Activated CD8-positive, alpha-beta memory T cell treated with anti-CD3 and anti-CD28 coated beads for 1 hour (primary cell): Measurements from ENCODE around the gene STK11IP.

Experiments
- DNase-seq, 2 donors: peaks; one replicate each; pipeline ENCODE4 v3.0.0-alpha.2; 2020; ENCODE audit warnings: low read depth in 1 of 2; ENCODE audit errors: extremely low read depth in 1 of 2

Gene STK11IP

DNA sequence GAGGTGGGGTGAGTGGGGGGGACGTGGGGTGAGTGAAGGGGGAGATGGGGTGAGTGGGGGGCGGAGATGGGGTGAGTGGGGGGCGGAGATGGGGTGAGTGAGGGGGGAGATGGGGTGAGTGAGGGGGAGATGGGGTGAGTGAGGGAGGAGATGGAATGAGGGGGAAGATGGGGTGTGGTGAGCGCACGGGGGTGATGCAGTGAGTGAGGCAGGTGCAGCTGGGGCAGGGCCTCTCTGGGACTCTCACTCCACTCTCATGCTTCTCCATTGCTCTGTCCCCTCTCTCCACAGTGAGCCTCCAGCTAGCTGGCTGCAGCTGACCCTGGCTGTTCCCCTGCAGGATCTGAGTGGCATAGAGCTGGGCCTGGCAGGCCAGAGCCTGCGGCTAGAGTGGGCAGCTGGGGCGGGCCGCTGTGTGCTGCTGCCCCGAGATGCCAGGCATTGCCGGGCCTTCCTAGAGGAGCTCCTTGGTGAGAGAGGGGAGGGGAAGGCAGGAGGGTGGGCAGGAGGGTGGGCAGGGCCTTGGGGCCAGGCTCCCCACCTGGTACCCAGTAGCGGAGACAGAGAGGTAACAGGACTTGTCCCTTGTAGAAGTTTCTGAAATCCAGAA is 15.9 kb downstream of the STK11IP start:
- DNase-seq, result no peak

DNA sequence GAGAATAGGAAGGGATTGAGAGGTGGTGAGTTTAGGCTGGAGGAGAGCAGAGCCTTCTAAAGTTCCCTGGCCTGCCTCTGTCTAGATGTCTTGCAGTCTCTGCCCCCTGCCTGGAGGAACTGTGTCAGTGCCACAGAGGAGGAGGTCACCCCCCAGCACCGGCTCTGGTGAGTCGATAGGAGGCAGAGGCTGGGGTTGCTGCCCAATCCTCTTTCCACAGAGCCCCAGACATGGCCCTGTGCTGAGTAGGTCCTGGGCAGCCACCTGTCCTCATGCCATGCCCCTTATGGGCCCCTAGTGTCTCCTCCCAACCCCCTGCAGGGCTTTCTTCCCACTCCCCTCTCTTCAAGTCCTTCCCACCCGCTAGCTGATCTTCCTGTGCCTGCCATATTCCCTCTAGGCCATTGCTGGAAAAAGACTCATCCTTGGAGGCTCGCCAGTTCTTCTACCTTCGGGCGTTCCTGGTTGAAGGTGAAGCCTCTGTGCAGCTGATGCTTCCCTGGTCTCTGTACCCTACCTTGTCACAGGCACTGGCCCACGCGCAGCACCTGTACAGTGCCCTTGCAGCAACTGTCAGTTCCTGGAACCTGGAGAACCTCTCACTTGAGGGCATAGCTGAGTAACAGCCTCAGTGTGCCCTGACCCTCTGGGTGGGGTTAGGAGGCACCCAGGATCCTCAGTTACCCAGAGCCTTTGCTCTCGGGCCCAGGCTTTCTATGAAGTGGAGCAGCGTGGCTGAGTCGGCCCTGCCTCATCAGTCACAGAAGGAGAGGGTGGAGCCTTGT is 16.6 kb downstream of the STK11IP start:
- no peak for DNase-seq

DNA sequence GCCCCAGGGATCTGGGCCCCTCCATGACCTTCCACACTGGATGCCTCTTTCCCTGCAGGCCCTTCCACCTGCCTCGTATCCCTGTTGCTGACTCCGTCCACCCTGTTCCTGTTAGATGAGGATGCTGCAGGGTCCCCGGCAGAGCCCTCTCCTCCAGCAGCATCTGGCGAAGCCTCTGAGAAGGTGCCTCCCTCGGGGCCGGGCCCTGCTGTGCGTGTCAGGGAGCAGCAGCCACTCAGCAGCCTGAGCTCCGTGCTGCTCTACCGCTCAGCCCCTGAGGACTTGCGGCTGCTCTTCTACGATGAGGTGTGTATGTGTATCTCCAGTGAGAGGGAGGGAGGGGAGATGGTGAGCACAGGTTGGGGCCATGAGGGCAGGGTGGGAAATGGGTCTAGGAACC is 17.4 kb downstream of the STK11IP start:
- no peak for DNase-seq

DNA sequence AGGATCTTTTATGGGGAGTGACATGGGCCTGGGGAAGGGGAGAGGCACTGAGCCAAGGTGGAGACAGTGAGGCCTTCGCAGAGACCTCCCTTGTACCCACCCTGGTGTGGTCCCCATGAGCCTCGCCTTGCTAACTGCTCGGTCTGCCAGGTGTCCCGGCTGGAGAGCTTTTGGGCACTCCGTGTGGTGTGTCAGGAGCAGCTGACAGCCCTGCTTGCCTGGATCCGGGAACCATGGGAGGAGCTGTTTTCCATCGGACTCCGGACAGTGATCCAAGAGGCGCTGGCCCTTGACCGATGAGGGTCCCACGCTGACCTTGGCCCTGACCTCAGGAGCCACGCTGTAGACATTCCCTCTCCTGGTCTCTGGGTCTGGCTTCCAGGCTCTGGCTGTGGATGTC is 18.2 kb downstream of the STK11IP start:
- DNase-seq, result no peak

DNA sequence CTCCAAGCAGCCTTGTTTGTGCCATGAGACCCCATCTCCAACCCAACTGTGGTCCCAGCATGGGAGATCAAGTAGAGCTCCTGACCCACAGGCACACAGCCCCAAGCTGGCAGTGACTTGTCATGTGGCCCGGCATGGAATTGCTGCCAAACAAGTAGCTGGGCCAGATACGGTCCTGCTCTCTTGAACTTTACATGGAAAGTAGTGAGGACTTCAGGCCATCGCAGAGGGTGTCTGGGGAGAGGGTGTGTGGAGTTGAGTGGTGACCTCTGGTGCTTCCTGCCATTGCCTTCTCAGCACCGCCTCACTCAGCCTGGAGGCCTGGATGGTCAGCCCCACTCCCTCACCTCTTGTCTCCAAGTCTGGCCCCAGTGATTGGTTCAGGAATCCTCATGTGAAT is 18.9 kb downstream of the STK11IP start:
- no peak for DNase-seq

DNA sequence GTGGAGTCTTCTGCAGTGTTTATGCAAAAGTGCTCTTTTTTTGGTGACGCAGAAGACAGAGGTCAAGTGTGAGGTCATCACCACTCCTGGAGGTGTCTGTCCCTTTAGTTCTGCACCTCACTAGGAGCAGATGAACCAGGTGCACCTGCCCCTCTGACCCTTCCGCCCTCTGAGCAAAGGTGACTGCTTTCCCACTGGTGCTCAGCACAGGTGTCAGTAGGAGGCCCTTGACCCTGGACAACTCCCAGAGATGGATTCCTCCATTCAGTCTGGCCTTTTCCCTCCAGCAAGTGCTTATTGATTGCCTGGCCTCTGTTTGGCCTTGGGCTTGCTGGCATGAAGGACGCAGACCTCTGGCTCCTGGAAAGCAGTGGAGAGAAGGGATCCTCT is 21.1 kb downstream of the STK11IP start:
- no peak for DNase-seq

DNA sequence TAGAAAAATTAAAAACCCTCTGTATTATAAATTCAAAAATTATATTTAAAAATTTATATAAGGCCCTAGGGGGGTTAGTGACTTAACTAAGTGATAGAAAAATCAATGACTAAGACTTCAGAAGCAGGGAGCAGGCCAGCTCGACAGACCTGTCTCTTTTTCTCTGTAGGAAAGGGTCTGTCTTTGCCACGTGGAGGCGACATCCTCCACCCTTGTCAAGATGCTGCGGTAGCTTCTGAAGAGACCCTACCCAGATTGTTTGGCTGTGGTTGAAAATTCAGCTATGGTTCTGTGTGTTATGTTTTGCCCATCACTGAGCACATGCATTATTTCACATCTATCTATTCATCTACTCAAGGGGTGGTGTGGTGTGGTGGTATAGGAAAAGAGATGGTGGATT is 21.6 kb downstream of the STK11IP start:
- no peak for DNase-seq

DNA sequence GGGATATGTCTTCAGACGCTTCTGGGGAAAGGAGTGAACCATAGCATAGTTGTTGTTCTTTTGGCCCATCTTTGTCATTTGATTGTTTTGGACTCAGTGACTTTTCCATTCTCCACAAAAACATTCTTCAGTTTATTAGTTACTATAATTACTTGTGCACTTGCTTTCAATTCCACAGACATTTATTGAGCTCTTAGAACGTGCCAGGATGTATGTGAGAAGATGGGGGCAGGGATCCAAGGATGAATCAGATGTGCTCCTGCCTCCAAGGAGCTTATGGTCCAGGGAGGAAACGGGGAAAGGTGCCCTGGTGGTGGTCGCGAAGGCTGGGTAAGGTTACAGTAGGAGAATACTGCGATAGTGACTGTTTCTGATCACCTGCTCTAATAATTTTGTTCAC is 22.9 kb downstream of the STK11IP start:
- DNase-seq, result no peak

DNA sequence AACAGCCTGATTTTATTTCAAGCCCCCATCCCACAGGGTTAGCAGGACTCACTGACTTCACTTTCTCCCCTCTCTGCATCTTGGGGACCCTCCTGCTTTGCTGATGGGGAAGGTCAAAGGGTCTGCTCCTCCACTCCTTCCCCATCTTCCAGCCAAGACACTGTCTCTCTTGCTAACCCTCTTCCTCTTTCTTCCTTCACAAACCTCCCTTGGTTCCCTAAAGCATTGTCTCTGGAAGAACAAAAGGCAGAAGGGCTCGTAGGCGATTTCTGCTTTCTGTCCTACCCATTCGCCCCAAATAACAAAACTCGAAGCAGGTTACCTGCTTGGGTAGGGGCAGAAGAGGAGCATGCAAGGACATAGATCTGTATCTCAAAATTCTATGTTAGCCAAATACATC is 24.3 kb downstream of the STK11IP start:
- no peak for DNase-seq

DNA sequence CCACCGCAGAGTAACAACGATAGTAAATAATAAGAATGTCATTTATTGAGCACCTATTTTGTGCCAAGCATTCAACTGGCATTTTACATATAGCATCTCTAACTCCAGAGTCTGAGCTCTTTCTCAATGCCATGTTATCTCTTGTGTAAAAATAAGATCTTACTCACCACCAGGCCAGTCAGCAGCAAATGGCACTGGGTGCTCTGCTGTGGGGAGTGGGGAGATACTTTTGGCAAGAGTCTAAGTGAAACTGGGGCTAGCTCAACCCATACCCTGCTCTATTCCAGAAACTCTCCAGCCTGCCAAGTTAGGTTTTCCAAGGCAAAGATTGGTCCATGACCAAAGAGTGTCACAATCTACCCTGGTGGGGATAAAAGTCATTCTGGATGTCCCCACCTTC is 24.8 kb downstream of the STK11IP start:
- DNase-seq, result no peak

DNA sequence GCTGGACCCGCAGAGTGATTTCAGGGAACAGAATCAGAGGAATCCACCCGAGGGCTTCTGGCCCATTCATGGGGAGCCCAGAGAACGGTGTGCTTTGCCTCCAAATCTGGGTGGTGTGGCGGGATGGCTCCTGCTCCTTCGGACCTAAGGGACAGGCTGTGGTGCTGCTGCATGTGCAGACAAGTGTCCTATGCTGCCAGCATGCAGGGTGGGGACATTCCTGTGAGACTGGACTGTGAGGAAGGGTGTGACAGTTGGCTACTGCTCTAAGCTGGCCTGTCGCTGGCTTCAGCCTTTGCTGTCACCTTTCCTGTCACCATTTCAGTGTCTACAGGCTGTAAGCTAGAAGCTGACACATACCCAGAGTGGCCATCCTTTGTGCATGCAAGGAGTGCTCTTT is 26.9 kb downstream of the STK11IP start:
- no peak for DNase-seq

DNA sequence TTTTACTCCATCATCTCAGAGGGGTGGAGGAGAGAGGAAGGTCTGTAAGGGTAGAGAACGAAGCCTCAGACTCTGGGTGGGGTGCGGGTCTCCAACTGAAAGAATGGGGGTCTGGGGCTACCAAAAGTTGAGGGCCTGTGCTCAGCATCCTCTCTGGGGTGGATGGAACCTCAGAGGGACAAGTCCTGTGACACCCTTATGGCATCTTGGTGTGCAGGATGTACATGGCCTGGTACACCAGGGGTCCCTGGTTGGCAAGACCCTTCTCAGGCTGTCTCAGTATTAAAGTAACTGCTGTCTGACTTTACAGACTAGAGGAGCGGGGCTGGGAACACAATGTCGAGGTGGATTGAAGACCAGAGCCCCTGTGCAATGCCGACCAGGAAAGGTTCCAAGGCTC is 27.5 kb downstream of the STK11IP start:
- no peak for DNase-seq

DNA sequence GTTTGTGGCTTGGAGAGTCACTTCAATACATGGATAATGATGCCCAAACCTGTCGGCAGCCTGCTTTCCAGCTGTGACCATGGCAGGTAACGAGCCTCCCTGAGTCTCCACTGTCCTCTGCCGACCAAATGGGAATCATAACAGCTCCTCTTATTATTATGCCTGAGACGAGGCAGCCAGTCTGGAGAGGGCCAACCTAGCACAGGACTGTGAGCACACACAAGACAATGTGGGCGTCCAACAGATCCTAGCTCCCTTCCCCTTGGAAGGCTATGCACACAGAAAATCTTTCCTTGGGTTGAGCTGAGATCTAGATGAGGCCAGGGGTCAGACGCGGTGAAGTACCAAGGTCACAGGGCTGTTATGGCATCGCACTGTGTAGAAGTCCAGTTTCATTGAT is 28.9 kb downstream of the STK11IP start:
- no peak for DNase-seq

DNA sequence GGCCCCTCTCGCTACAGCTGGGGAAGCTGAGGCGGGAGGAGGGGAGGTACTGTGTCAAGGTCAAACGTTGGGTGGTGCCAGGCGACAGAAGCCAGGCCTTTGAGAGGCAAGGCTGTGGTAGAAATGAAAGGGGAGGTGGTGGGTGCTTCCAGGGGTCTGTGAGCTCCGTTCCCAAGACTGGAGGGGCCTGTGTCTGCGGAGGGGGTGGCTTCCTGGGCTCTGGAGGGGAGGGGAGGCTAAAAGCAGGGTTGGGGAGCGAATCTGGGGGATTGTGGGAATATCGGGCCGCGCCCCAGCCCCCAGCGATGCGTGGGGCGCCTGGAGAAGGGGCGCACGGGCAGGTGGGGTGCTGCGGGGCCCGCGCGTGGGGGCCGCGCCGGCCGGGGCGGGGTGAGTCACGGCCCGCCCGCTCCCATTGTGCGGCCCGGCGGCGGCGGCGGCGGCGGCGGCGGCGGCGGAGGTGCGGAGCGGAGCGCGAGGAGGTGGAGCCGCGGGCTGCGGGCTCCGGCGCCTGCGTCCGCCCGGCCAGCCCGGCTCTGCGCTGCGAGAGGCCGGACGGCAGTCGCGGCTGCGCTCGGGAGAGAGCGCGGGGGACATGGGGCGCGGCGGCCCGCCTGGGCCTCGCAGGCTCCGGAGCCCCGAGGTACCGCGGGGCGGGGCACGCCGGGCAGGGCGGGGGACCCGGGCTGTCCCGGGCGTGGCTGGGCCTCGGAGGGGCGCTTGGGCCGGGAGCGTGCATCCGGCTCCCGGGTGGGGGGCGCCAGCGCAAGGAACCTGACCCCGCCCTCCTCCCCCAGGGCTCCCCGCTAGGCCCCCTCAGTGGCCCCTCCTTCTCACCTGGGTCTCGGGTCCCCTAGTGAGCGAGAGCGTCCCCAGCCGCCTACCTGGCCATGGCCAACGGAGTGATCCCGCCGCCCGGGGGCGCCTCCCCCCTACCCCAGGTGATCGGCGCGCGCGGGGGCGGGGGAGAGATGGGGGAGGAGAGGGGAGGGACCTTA is 29.7 kb downstream of the STK11IP start, which contains the start of gene SLC4A3:
Gene SLC4A3, plus strand, starts transcription at position 528 of the 998 bp plus-strand sequence. Its CDS starts 363 bp downstream, at position 891.
- DNase-seq, result no peak

DNA sequence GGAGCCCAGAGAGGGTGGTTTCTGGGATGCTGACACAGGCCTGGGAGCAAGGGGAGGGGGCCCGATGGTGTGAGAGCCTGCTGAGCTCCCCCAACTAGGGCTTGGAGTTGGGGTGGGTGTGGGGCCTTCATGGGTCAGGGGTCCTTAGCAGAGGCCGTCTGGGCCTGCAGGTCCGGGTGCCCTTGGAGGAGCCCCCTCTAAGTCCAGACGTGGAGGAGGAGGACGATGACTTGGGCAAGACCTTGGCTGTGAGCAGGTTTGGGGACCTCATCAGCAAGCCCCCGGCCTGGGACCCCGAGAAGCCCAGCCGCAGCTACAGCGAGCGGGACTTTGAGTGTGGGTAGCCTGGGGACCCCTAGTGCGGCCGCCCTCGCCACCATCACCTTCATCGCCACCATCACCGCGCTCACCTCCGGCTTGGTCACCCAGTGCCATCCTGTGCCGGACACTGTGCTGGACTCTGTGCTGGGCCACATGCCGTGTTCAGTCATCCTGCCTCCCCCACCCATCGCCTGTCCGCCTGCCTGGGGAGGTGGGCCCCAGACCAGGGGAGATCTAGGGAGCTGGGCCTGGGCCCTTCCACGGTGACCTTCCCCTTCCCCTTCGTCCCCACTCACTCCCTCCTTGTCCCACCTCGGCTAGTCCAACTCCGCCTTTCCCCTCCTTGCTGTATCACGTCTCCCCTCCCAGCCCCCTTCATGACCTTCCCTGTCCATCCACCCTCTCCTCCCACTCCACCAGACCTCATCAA is 30.8 kb downstream of the STK11IP start:
- DNase-seq, result no peak

DNA sequence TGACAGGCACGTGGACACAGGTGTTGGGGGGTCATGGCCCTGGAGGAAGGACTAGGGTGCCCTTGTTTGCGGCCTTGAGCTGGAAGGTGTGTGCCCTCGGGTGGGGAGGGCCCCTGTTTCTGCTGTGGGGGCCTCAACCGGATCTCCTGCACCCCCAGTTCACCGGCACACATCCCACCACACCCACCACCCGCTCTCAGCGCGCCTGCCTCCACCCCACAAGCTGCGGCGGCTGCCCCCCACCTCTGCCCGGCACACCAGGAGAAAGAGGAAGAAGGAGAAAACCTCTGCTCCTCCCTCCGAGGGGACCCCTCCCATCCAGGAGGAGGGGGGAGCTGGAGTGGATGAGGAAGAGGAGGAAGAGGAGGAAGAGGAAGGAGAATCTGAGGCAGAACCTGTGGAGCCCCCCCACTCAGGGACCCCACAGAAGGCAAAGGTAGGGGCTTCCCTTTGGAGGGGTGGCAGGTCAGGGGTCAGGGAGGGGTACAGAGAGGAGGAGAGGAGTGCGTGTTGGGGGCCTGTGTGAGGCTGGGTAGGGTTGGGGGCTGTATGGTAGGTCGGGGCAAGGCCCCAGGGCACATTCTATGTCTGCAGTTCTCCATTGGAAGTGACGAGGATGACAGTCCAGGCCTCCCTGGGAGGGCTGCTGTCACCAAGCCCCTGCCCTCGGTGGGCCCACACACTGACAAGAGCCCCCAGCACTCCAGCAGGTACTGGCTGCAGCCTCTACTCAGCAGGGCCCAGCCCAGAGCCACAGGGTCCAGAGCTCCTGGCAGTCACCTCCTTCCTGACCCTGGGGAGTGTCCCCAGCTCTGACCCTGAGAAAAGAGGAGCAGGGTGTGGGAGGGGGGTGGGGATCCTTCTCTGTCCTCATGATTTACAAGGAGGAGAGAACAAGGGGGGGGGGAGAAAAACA is 31.6 kb downstream of the STK11IP start:
- DNase-seq, result no peak

DNA sequence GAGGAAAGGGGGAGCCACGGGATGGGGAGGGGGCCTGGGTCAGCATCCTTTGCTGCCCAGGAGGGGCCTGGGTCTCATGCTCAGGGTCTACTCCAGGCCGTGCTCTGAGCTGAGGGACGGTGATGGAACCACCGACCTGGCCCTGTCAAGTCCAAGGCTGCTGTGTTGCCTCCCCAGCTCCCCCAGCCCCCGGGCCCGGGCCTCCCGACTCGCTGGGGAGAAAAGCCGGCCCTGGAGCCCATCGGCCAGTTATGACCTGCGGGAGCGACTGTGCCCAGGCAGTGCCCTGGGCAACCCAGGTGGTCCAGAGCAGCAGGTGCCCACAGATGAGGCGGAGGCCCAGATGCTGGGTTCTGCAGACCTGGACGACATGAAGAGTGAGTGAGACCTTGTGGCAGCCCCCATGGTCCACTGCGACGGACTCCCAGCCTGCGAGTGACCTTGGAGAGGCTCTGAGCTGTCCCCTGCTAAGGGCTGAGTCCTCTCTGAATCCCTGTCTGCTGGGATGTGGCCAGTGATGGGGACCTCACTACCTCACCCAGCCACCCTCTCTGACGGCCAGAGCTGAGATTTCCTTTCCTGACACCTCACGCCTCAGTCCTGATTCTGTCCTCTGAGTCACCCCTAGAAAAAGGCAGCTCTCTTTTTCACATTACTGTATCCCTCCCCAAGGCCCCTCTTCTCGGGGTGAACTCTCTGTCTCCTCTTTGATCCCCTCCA is 32.5 kb downstream of the STK11IP start:
- DNase-seq, result no peak

DNA sequence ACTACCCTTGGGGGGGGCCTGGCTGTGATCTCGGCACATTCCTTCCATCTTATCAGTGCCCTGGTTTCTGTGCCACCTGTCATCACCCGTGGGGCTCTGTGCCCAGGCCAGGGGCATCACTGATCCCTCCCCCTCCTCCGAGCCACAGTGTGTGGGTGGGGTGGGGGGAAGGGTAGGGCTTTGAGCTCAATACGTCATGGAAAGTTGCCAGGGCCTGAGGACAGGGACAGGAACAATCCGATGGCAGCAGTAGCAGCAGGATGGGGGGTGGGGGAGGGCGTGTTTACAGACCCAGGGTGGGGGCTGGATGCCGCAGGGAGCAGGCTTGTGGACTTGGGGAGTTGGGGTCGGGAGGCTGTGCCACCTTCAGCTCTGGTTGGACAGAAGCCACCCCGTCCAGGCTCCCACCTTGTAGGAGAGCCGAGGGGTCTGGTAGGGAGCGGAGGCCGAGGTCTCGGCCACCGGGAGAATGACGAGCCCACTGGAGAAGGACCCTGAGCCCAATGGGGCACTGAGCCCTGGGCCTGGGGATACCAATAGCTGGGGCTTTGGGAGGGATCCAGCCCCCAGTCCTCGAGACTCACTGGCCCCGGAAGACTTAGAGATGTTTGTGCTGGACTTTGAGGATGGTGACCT is 33.2 kb downstream of the STK11IP start:
- no peak for DNase-seq
